ENCODE data around the gene SH3PXD2B. TPM values are rescaled to one million over a fixed set of nuclear protein-coding genes. Genes with fewer than 3 reads are reported as not detected.
A peak's percentile ranks its signal among the peaks of the same experiment; 100 is the strongest.

The SH3PXD2B gene
- total and polyA plus RNA-seq, 2 of the 4 experiments (the other 2 are of a cell fraction) = 8.2 to 14.4 TPM

- TF ChIP-seq CEBPB (IDR thresholded peaks at IDR 0.05; ENCODE audit: low read depth, low read length) (no peak), CHD1 (IDR thresholded peaks at IDR 0.05; ENCODE audit: low read depth, low read length) (no peak)
Measured at GRCh38 chr5:172415362-172416275, 38.7 kb downstream of the SH3PXD2B start (continued).

GRCh38 chr5:172414531-172415361 is 39.6 kb downstream of the SH3PXD2B start:
- dilution Hi-C loops (cut with HindIII; ENCODE audit: low sequenced_read_pairs, unreplicated experiment) (no loop called here), in situ Hi-C loops (cut with MboI; ENCODE audit: low sequenced_read_pairs) (no loop called here), intact Hi-C loops (cut with micrococcal nuclease) (loop anchor here (5.0 kb wide), 1 partner anchor 38 kb away; the partner anchor contains the start of gene SH3PXD2B)
- no peak overlapping the region for H3K23ac ChIP-seq (ENCODE audit: low read depth, low read length)
- ATAC-seq (ENCODE audit: low read depth) (no peak), DNase-seq (no peak)
- H3K18ac ChIP-seq (ENCODE audit: low read depth, low read length) = no peak overlapping the region
- TF ChIP-seq RFX5 (IDR thresholded peaks at IDR 0.05; ENCODE audit: low read depth, low read length) (no peak), RAD21 (IDR thresholded peaks at IDR 0.05; ENCODE audit: low read length) (no peak), MAFK (IDR thresholded peaks at IDR 0.05; ENCODE audit: low read depth, low read length) (no peak), SMC3 (IDR thresholded peaks at IDR 0.05; ENCODE audit: low read depth, low read length) (no peak), CTCF (conservative IDR thresholded peaks at IDR 0.05; ENCODE audit: low read depth, low read length) (no peak), ELK1 (IDR thresholded peaks at IDR 0.05; ENCODE audit: borderline replicate concordance, low read depth, low read length) (no peak)
- H3K4me3 ChIP-seq (ENCODE audit: insufficient read depth, low read depth, low read length) = no peak overlapping the region
- no peak overlapping the region for H2BK20ac ChIP-seq (ENCODE audit: low read depth, low read length)
- no peak overlapping the region; the same call in 1 of the 2 replicates for H4K91ac ChIP-seq (ENCODE audit: insufficient read depth, low read depth, low read length)
- peaks cover 40% of the 10 kb centered on the region for H3K4me1 ChIP-seq (ENCODE audit: control insufficient read depth, insufficient read depth, low read length)
- no peak overlapping the region for H2BK5ac ChIP-seq (ENCODE audit: low read depth, low read length, poor library complexity, severe bottlenecking)
- no peak overlapping the region for H3K27ac ChIP-seq (ENCODE audit: insufficient read depth, low read length)
- H3K56ac ChIP-seq (ENCODE audit: extremely low read depth, insufficient read depth, low read length) = no peak overlapping the region
- no peak overlapping the region for H2AK9ac ChIP-seq (replicated peaks; ENCODE audit: low read depth, low read length, poor library complexity)
- H3K9me3 ChIP-seq (ENCODE audit: control insufficient read depth, insufficient read depth, low read length) = no peaks in the 10 kb centered on the region
- WGBS, 2 experiments (ENCODE audit: extremely low coverage in 2 of 2, insufficient read length in 1 of 2) = 68% methylated on average over 3 of the region's 13 CpGs; no CpG with 5 or more reads in 1 of the 2 experiments
- peaks cover 47% of the 10 kb centered on the region for H3K9me1 ChIP-seq (ENCODE audit: insufficient read depth, low read length)
- H2AK5ac ChIP-seq (ENCODE audit: low read depth, low read length) = peak overlapping the region; percentile 55; the same call in 1 of the 2 replicates
- H3K4ac ChIP-seq (ENCODE audit: low read depth, low read length) = no peak overlapping the region; the same call in 1 of the 2 replicates
- no peak overlapping the region for H3K4me2 ChIP-seq (ENCODE audit: low read depth, low read length)
- no peak overlapping the region for H4K8ac ChIP-seq (ENCODE audit: low read depth in 2 of 2, low read length in 2 of 2)
- H2BK120ac ChIP-seq (ENCODE audit: low read depth, low read length) = no peak overlapping the region
- H3K79me1 ChIP-seq (ENCODE audit: low read depth in 1 of 2, low read length in 2 of 2) = peaks cover 13 to 79% of the 10 kb centered on the region in 2 experiments
- H3K14ac ChIP-seq (replicated peaks; ENCODE audit: low read depth, low read length) = no peak overlapping the region
- no peak overlapping the region for H4K5ac ChIP-seq (ENCODE audit: low read depth, low read length)
- H3K27me3 ChIP-seq (ENCODE audit: control insufficient read depth, insufficient read depth, low read length) = no peaks in the 10 kb centered on the region
- ChIA-PET CTCF (no interaction called here), POLR2A (ENCODE audit: unreplicated experiment) (no interaction called here)
- H2AFZ ChIP-seq (replicated peaks; ENCODE audit: low read length, poor library complexity) = no peak overlapping the region
- BruUV-seq (replicated peaks) = no TSS peak
- no peak overlapping the region for H3K9ac ChIP-seq (ENCODE audit: low read depth, low read length)
- peaks cover 48% of the 10 kb centered on the region for H4K20me1 ChIP-seq (ENCODE audit: insufficient read depth, low read length)
- no peak overlapping the region for H2BK15ac ChIP-seq (ENCODE audit: low read depth, low read length)
- peaks cover 13% of the 10 kb centered on the region; the same call in 1 of the 2 replicates for H3K36me3 ChIP-seq (ENCODE audit: control insufficient read depth, insufficient read depth, low read length)

Data from IMR-90 (cell line).